Neural cell (in vitro differentiated cells): Measurements from ENCODE around the gene WDR55. TPM values are rescaled to one million over a fixed set of nuclear protein-coding genes. Genes with fewer than 3 reads are reported as not detected.
A peak's percentile ranks its signal among the peaks of the same experiment; 100 is the strongest.
"Not testable (repeated sequence)": the region's sequence is repeated elsewhere in the genome, so short reads cannot be mapped to it uniquely, and the experiment has no call there.

Source experiments
- H2AFZ ChIP-seq: fragments of 200-600, 300-800 bp; sonication (generic), shearing (Covaris generic); 2 replicates; pipeline ENCODE4 v1.6.0; 2014; ENCODE audit warnings: low read depth, mild to moderate bottlenecking, antibody characterized with exemption, low read length, moderate library complexity
- H3F3A ChIP-seq: fragments of 200-600 bp; shearing (Covaris generic); 2 replicates; pipeline ENCODE4 v1.6.1; 2016; ENCODE audit warnings: mild to moderate bottlenecking, moderate library complexity, mixed read lengths, antibody characterized with exemption, low read length; ENCODE audit not compliant: insufficient read depth, poor library complexity, severe bottlenecking
- H3K27ac ChIP-seq: fragments of 200-600, 300-800 bp; sonication (generic), shearing (Covaris generic); 2 replicates; pipeline ENCODE4 v1.5.1; 2014; ENCODE audit warnings: mild to moderate bottlenecking, low read length, moderate library complexity
- H3K27me3 ChIP-seq: fragments of 300-800, 200-600 bp; sonication (generic), shearing (Covaris generic); 2 replicates; pipeline ENCODE4 v1.6.0; 2014; ENCODE audit warnings: mild to moderate bottlenecking, low read depth, low read length, moderate library complexity; ENCODE audit not compliant: insufficient read depth
- H3K36me3 ChIP-seq: fragments of 300-800, 200-600 bp; sonication (generic), shearing (Covaris generic); 2 replicates; pipeline ENCODE4 v1.5.1; 2014; ENCODE audit warnings: mild to moderate bottlenecking, antibody characterized with exemption, low read length, moderate library complexity; ENCODE audit not compliant: insufficient read depth
- H3K4me2 ChIP-seq: fragments of 300-800, 200-600 bp; sonication (generic), shearing (Covaris generic); 2 replicates; pipeline ENCODE4 v1.6.0; 2014; ENCODE audit warnings: mild to moderate bottlenecking, low read length
- H3K4me3 ChIP-seq: fragments of 300-800, 200-600 bp; sonication (generic), shearing (Covaris generic); 2 replicates; pipeline ENCODE4 v1.5.1; 2014; ENCODE audit warnings: mild to moderate bottlenecking, low read length, moderate library complexity
- H3K79me2 ChIP-seq: fragments of 200-600 bp; shearing (Covaris generic); replicated peaks from 2 replicates; pipeline ENCODE4 v1.6.0; 2014; ENCODE audit warnings: mild to moderate bottlenecking, low read length, moderate library complexity; ENCODE audit not compliant: insufficient read depth
- H3K9ac ChIP-seq: fragments of 300-800, 200-600 bp; sonication (generic), shearing (Covaris generic); 2 replicates; pipeline ENCODE4 v1.6.1; 2016; ENCODE audit warnings: mild to moderate bottlenecking, low read length, mixed read lengths
- H3K9me2 ChIP-seq: fragments of 200-600 bp; shearing (Covaris generic); 2 replicates; pipeline ENCODE4 v1.6.1; 2016; ENCODE audit warnings: mild to moderate bottlenecking, low read length, mixed read lengths; ENCODE audit not compliant: insufficient read depth
- H3K9me3 ChIP-seq: fragments of 200-600, 300-800 bp; sonication (generic), shearing (Covaris generic); 2 replicates; pipeline ENCODE4 v1.6.1; 2016; ENCODE audit warnings: mild to moderate bottlenecking, mixed run types, low read length, moderate library complexity, mixed read lengths
- H4K20me1 ChIP-seq: fragments of 200-600 bp; shearing (Covaris generic); 2 replicates; pipeline ENCODE4 v1.6.1; 2016; ENCODE audit warnings: mild to moderate bottlenecking, mixed run types; ENCODE audit not compliant: insufficient read depth
- EP300 ChIP-seq: fragments of 450-650 bp; conservative IDR thresholded peaks from 2 replicates; pipeline ENCODE4 v1.6.1; 2014; ENCODE audit warnings: antibody characterized with exemption, mild to moderate bottlenecking, moderate library complexity; ENCODE audit not compliant: poor library complexity, severe bottlenecking
- EZH2 ChIP-seq: fragments of 200-600, 300-800 bp; shearing (Covaris generic), sonication (generic); IDR thresholded peaks from 2 replicates; pipeline ENCODE4 v1.6.1; 2014; ENCODE audit warnings: antibody characterized with exemption, low read length, borderline replicate concordance, mild to moderate bottlenecking; ENCODE audit not compliant: insufficient read depth, poor library complexity, severe bottlenecking
- MXI1 ChIP-seq: fragments of 450-650 bp; conservative IDR thresholded peaks from 2 replicates; pipeline ENCODE4 v1.6.1; 2014; ENCODE audit warnings: antibody characterized with exemption, mild to moderate bottlenecking; ENCODE audit not compliant: poor library complexity, severe bottlenecking
- POLR2AphosphoS5 ChIP-seq: IDR thresholded peaks from 2 replicates; pipeline ENCODE4 v1.6.1; 2012
- RAD21 ChIP-seq: fragments of 450-650 bp; conservative IDR thresholded peaks from 2 replicates; pipeline ENCODE4 v1.6.1; 2014; ENCODE audit warnings: antibody characterized with exemption, mild to moderate bottlenecking, moderate library complexity
- REST ChIP-seq: IDR thresholded peaks from 2 replicates; pipeline ENCODE4 v1.6.1; 2012; ENCODE audit warnings: borderline replicate concordance
- SMC3 ChIP-seq: fragments of 450-650 bp; conservative IDR thresholded peaks from 2 replicates; pipeline ENCODE4 v1.6.1; 2014; ENCODE audit warnings: antibody characterized with exemption, mild to moderate bottlenecking, moderate library complexity; ENCODE audit not compliant: poor library complexity
- TAF1 ChIP-seq: IDR thresholded peaks from 2 replicates; pipeline ENCODE4 v1.6.1; 2012; ENCODE audit warnings: low read depth
- polyA plus RNA-seq: library from polyadenylated mRNA; depleted of rRNA; stranded (reverse); fragments of >200 nt; gene quantifications from 2 replicates; pipeline ENCODE4 v1.2.3, GENCODE V29; 2014
- TF ChIP-seq, protein P1 (sequence below): fragments of 450-650 bp; IDR thresholded peaks from 2 replicates; pipeline ENCODE4 v1.5.1; 2014; ENCODE audit warnings: antibody characterized with exemption, mild to moderate bottlenecking, moderate library complexity; ENCODE audit not compliant: poor library complexity, severe bottlenecking

Gene WDR55
- polyA plus RNA-seq, 1 donor from 2014 or later = 20.7 TPM

- H3K9me3 ChIP-seq, H3F3A ChIP-seq, H2AFZ ChIP-seq: not testable (repeated sequence)
Observed at GRCh38 chr5:140708787-140709186, 44.1 kb downstream of the WDR55 start.

DNA sequence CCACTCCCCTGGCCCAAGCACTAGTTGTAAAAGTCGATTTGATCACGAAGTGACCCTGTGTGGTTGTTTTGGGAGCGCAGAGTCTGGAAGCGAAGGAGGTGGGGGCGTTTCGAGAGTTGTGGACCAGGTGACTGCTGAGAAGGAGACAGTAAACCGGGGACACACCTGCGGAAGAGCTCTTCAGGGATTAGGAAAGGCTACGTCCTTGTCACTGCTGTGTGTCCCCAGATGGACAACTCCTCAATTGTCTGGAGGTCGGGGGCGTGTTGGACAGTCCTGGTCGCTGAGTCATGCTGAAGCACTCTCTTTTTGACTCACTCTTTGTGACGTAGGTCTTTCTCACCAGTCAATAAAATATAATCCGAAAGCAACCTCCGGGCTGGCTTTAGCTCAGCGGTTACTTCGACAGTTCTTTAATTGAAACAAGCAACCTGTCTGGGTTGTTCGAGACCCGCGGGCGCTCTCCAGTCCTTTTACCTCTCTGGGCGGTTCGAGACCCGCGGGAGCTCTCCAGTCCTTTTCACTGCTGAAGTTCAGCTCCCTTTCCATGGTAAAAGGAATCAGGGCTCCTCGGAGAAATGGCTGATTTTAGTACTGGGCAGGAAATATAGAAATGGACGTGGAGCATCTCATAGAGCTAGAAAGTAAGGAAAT lies 46.3 kb downstream of the WDR55 start:
- Histone ChIP-seq H3K27me3 (no peaks in the 10 kb centered on the region), H3K9me3 (no peaks in the 10 kb centered on the region), H4K20me1 (no peaks in the 10 kb centered on the region), H3K27ac (no peak overlapping the region), H3K9me2 (no peaks in the 10 kb centered on the region), H3F3A (no peaks in the 10 kb centered on the region), H3K36me3 (no peaks in the 10 kb centered on the region), H3K79me2 (no peaks in the 10 kb centered on the region), H2AFZ (no peak overlapping the region), H3K9ac (no peak overlapping the region), H3K4me2 (no peak overlapping the region), H3K4me3 (peak overlapping the region; percentile 8)
- no peak for TF ChIP-seq EP300

More at GRCh38 chr5:140708787-140709186, 44.1 kb downstream of the WDR55 start:
- not testable (repeated sequence) for H3K36me3 ChIP-seq, H4K20me1 ChIP-seq, H3K9ac ChIP-seq, H3K4me2 ChIP-seq, H3K79me2 ChIP-seq, H3K27me3 ChIP-seq, H3K4me3 ChIP-seq, H3K27ac ChIP-seq, H3K9me2 ChIP-seq

- no peaks in the 10 kb centered on the region for H3F3A ChIP-seq
- H3K36me3 ChIP-seq = no peaks in the 10 kb centered on the region
- H3K9me3 ChIP-seq = no peaks in the 10 kb centered on the region
- no peak overlapping the region for H3K4me3 ChIP-seq
- no peak overlapping the region for H3K9ac ChIP-seq
- H2AFZ ChIP-seq = no peak overlapping the region
- TF ChIP-seq, protein P1, sequence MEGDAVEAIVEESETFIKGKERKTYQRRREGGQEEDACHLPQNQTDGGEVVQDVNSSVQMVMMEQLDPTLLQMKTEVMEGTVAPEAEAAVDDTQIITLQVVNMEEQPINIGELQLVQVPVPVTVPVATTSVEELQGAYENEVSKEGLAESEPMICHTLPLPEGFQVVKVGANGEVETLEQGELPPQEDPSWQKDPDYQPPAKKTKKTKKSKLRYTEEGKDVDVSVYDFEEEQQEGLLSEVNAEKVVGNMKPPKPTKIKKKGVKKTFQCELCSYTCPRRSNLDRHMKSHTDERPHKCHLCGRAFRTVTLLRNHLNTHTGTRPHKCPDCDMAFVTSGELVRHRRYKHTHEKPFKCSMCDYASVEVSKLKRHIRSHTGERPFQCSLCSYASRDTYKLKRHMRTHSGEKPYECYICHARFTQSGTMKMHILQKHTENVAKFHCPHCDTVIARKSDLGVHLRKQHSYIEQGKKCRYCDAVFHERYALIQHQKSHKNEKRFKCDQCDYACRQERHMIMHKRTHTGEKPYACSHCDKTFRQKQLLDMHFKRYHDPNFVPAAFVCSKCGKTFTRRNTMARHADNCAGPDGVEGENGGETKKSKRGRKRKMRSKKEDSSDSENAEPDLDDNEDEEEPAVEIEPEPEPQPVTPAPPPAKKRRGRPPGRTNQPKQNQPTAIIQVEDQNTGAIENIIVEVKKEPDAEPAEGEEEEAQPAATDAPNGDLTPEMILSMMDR = no peak
- TF ChIP-seq POLR2AphosphoS5 (no peak), EZH2 (no peak), TAF1 (no peak), RAD21 (no peak), REST (no peak), SMC3 (no peak), MXI1 (no peak), EP300 (no peak)
- no peaks in the 10 kb centered on the region for H3K27me3 ChIP-seq
- no peaks in the 10 kb centered on the region for H3K9me2 ChIP-seq
- H3K79me2 ChIP-seq = no peaks in the 10 kb centered on the region
- H3K4me2 ChIP-seq = no peak overlapping the region
- H3K27ac ChIP-seq = no peak overlapping the region
- H4K20me1 ChIP-seq = no peaks in the 10 kb centered on the region
Observed at GRCh38 chr5:140711794-140712193, 47.1 kb downstream of the WDR55 start.
